ENCODE measurements around the gene TESMIN. TPM values are rescaled to one million over a fixed set of nuclear protein-coding genes. Genes with fewer than 3 reads are reported as not detected.

Gene TESMIN
- polyA plus RNA-seq, 4 donors = 15.2 to 23.3 (median 17.9) TPM

DNA sequence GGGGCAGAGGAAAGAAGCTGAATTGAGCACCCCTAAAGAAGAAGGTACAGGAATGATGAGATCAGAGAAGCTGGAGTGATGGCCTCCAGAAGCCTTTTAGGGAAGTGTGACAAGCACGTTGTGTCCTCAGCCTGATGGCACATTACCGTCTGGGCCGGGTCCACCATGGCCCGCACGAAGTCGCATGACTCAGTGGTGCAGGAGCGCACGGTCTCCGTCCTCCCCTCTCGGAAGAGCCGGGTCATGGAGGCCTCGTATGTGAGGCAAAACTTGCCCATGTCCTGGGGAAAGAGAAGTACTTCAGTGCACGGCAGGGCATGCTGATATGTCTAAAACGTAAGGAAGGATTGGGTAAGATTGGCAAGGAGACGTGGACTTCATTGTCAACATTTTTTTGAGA lies 11.2 kb upstream of the TESMIN start:
- no peak for DNase-seq (ENCODE audit: low read depth in 4 of 4, low spot score in 2 of 4)

DNA sequence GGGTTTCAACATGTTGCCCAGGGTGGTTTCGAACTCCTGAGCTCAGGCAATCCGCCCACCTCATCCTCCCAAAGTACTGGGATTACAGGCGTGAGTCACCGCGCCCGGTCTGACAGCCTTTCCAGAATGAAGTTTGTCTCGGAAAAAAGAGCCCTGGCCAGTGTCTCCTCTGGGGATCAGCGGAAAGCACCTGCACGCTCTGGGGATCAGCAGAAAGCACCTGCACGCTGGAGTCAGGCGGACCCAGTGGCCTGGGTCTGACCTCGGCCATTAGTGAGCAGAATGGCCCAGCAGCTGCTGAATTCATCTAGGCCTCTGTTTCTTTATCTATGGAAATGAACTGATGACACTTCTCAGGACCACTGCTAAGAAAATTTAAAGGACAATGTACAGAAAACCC lies 10.5 kb upstream of the TESMIN start:
- DNase-seq (ENCODE audit: low read depth in 4 of 4, low spot score in 2 of 4) = no peak

DNA sequence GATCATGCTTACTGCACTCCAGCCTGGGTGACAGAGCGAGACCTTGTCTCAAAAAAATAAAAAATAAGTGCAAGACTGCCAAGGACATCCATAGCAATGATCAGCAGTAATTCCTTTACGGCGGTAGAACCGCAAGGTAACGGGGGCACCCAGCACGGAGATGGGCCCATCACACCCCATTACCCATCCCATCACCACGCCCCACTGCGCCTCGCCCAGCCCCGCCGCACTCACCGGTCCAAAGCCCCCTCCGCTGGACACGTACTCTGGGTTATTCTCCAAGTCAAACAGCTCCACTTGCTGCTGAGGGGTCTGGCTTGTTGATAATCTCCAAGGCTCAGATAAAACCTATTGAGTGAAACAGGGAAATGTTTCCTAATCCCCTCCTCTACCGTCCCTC lies 8.7 kb upstream of the TESMIN start:
- no peak for DNase-seq (ENCODE audit: low read depth in 4 of 4, low spot score in 2 of 4)

DNA sequence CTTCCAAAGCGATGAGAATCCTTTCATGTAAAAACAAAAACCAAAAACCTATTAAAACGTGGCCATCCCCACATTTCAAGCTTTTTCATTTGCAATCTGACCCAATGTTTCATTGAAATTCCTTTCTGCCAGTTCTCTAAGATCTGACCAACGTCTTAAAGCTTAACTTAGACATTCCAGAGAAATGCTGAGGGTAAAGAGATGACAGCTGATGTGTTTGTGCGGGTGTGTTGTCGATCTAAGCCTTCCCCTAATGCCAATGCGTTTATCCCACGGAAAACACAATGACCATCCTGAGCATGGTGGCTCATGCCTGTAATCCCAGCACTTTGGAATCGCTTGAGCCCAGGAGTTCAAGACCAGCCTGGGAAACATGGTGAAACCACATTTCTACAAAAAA lies 6.4 kb upstream of the TESMIN start:
- DNase-seq (ENCODE audit: low read depth in 4 of 4, low spot score in 2 of 4) = no peak

DNA sequence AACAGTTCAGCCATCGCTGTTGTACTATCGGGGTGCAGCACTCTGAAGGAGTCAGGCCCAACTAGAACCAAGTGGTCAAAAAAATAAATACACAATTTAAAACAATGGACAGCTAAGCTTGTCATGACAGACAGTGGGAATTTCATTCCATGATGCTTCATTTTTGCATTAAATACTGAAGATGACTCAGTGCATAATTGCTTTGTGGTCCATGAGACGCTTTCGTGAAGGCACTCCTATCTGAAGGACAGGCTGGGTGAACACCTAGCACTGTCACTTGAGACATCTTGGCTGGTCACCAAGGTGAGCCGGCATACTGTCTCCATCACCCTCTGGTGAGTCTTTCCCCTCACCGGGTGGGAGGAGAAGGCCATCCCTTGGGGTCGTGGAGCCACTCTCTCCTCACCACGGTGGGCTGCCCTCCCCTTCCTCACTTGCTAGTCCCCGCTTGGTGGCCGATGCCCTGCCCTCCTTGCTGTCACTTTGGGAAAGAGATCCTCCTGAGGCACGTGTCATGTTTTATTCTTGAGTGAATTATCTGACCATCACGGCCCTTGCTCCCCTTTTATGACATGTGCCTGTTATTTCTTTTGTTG lies 4.9 kb upstream of the TESMIN start:
- no peak for DNase-seq (ENCODE audit: low read depth in 4 of 4, low spot score in 2 of 4)

DNA sequence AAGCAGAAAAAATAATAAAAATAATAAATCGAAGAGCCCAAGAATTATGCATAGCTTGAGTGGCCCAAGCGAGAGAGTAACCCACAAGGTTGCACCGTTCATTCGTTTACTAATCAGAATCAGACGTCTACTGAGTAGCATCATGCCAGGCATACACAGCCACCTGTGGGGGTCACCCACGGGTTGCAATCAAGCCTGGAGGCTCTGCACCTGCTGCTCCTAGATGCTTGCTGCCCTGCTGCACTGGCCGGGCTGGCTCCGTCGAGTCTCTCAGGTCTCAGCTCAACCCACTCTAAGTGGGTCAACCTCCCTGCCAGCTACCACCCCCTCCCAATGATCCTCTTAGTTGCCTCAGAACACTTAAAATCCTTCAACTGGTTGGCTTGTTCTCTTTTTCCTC lies 2.0 kb upstream of the TESMIN start:
- no peak for DNase-seq (ENCODE audit: low read depth in 4 of 4, low spot score in 2 of 4)

DNA sequence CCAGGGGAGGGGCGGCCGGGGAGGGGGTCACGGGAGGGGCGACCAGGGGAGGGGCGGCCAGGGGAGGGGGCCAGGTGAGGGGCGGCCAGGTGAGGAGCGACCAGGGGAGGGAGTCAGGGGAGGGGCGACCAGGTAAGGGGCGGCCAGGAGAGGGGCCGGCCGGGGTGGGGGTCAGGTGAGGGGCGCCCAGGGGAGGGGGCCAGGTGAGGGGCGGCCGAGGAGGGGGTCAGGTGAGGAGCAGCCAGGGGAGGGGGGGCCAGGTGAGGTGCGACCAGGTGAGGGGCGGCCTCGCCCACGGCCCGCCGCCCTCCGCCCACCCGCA lies 355 bp downstream of the TESMIN start:
- DNase-seq (ENCODE audit: low read depth in 4 of 4, low spot score in 2 of 4) = no peak

DNA sequence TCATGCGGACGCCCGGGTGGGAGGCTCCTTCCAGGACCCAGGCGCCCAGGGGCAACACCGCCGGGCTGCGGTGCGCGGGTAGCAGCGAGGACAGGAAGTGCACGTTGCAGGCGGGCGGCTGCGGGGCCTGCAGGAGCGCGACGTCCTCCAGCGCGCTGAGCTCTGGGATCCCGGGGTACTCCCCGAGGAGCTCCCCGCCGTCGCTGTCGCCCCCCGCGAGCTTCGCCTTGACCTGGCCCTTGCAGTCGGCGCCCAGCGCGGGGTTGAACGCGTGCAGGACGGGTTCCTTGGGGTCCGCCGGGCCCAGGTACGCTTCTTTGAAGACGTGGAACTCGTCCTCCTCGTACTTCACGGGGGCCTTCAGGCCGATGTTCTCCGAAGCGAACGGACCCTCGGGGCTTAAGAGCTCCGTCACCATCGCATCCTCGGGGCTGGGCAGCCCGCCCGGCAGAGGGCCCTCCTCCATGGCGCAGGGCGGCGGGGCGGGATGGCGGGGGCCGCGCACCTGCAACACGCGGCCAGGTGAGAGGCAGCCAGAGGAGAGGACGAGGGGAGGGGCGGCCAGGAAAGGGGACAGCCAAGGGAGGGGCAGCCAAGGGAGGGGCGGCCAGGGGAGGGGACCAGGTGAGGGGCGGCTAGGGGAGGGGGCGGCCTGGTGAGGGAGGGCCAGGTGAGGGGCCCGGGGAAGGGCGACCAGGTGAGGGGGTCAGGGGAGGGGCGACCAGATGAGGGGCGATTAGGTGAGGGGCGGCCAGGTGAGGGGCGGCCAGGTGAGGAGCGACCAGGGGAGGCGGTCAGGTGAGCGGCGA lies 921 bp downstream of the TESMIN start:
- no peak for DNase-seq (ENCODE audit: low read depth in 4 of 4, low spot score in 2 of 4)

DNA sequence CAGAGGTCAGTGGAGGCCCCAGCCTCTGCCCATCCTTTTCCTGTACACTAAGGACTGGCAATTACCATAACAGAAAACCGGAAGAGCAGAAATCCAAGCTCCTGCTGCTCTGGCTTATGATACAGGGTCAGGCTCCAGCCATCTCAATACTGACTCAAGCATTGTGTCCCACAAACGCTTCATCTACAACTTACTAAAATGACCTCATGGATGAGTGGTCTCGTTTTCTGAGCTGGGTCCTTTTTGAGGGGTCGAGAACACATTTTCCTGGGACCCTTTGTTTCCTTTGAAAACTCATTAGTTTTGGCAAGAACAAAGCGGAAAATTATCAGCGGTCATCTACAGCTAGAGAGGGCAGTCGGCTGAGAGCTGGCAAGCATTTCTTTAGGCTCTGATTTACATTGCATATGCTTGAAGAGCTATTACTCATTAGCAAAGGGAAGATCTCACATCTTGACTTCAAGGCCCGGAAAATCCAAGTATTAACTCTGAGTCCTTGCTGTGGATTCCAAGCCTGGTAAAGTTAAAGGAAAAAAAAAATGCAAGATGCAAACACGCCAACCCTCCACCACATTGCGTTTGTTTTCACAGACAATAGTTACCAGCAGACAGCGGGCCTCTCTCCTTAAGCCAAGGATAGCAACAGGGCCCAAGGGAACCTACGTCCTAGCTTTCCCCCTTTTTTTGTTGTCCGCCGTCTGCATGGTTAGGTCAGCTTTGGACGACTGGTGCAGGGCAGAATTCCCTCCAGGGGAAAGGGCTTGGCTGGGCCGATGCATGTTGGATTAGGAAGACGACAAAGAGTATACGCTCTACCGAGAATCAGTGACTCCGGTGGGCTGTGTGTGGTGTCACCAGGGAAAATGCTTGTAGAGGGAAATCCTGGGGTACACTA lies 1.8 kb downstream of the TESMIN start:
- DNase-seq (ENCODE audit: low read depth in 4 of 4, low spot score in 2 of 4) = no peak

DNA sequence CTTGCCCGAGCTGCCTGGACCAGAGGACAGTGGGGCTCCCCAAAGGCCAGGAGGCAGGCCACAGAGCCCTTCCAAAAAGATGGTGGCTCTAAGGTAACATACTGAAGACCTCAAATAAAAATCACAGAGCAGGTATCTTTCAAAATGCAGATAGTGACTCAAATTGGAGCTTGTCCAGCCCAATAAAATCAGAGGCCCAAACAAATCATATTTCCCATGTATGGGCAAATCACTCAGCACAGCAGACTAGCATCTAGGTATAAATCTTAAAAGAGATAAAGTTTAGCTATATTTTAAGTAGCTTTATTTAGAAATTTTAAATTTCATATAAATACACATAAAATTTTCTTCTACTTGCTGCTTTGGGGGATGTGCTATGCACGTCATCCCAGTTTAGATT lies 3.3 kb downstream of the TESMIN start:
- no peak for DNase-seq (ENCODE audit: low read depth in 4 of 4, low spot score in 2 of 4)

DNA sequence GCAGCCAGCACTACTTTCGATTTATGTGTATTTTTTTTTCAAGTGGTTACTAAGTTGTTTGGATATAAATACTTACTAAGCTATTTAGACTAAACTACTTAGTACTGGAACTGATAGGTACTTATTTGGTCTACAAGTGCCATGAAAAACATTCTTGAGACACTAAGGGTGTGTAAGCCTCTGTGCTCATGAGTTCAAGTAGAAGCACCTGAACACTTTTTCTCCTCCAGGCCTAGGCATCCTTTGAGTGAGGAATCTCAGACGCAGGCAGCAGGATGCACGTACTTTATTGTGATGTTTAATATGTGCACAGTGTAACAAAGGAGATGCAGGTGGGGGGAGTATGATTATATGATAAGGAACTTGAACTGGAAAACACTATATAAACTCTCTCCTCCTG lies 7.8 kb downstream of the TESMIN start:
- DNase-seq (ENCODE audit: low read depth in 4 of 4, low spot score in 2 of 4) = no peak

DNA sequence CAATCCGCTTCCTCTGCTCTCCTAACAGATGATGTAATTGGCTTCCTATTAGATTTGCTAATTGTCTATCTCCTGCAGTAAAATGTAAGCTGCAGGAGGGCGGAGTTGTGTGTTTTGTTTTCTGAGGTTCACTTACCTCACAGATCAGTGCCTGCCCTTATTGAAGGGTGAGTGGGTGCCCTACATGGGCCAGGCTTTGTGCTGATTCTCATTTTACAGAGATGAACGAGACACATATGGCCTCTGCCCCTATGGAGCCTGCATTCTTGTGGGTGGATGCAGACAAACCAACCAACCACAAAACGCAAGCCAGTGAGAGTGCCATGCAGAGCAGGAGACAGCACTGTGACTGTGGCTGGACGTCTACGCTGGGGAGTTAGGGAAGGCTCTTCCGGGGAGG lies 9.9 kb downstream of the TESMIN start:
- no peak for DNase-seq (ENCODE audit: low read depth in 4 of 4, low spot score in 2 of 4)

DNA sequence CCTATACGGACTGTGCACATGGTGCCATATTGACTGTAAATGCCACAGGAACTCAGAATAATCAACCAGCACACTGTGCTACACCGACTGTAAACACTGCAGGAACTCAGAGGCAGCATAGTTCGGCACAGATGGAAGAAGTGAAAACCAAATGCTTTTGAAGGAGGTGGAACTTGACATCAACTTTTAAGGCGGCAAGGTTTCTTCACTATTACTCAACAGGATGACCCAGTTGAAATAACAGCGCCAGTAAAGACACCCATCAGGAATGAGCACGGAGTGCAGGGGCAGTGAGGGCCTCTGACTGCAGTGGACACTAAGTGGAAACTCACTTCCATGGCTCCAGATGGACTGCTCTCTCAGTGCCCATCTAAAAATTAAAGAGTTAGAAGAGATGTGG lies 15.7 kb downstream of the TESMIN start:
- no peak for DNase-seq (ENCODE audit: low read depth in 4 of 4, low spot score in 2 of 4)

DNA sequence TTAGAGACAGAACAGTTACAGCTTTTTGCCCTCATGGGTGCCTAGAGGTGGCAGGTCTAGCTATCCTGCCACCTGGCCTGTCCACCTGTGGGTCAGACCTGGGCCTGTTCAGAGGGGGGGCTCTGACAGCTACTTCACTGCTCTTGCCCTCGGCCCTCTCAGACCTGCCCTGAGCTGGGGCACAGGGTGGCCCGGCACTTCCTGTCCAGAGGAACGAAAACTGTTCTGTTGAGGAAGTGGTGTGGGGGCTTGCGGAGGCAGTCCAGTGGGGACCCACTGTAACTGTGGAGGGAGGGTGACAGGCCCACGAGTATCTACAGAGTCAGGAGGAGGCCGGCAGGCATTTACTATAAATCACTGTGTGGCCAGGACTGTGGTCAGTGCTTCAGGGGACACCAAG lies 16.2 kb downstream of the TESMIN start:
- DNase-seq (ENCODE audit: low read depth in 4 of 4, low spot score in 2 of 4) = no peak

DNA sequence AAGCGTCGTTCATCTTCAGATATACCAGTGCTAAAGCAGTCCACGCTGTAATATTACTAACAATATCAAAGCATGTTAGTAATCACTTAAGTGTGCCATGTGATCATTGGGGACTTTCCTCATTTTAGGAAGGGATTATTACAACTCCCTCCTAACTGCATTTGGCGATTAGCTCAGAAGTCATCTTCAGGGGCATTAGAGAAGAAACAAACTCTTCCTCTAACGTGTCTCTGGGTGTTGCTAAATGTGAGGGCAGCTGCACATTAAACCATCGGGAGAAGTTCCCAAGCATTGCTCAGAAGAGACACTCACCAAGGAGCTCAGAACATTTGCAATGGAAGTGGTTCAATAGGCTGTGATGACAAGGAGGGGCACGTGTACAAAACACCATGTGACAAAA lies 17.2 kb downstream of the TESMIN start:
- DNase-seq (ENCODE audit: low read depth in 4 of 4, low spot score in 2 of 4) = no peak

DNA sequence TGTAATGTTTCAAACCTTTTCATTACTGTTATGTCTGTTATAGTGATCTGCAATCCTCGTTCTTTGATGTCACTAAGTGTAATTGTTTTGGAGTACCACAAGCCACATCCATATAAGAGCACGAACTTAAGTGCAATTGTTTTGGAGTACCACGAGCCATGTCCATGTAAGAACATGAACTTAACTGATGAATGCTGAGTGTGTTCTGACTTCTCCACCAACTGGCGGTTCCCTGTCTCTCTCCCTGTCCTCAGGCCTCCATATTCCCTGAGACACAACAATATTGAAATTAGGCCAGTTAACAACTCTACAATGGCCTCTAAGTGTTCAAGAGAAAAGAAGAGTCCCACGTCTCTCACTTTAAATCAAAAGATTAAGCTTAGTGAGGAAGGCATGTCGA lies 23.5 kb downstream of the TESMIN start:
- DNase-seq (ENCODE audit: low read depth in 4 of 4, low spot score in 2 of 4) = no peak

DNA sequence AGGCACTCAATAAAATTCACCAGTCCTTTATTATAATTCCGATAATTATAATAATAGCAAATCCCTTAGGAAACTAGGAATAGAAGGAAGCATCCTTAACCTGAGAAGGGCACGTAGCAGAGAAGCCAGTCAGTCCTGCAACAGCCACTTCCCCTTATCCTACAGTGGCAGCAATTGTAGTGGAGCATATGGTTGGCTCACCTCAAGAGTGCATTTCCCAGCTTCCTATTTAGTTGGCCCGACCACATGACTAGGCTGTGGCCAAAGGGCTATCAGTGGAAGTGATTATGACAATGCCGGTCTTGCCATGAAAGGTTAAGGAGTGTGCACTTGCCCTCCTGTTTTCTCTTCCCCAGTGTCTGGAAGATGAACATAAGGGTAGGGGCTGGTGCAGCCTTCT lies 27.0 kb downstream of the TESMIN start:
- DNase-seq (ENCODE audit: low read depth in 4 of 4, low spot score in 2 of 4) = no peak

DNA sequence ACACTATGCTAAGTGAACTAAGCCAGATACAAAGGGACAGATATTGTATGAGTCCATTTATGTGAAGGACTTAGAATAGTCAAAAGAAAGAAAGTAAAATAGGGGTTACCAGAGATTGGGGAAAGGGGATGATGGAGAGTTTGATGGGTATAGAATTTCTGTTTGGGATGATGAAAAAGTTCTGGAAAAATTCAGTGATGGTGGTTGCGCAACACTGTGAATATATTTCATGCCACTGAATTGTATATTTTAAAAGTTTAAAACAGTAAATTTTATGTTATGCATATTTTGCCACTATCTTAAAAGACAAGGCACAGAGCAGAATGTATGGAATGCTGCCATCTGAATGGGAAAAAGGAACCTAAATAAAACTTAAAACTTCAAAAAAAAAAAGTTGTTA lies 29.2 kb downstream of the TESMIN start:
- DNase-seq (ENCODE audit: low read depth in 4 of 4, low spot score in 2 of 4) = no peak

DNA sequence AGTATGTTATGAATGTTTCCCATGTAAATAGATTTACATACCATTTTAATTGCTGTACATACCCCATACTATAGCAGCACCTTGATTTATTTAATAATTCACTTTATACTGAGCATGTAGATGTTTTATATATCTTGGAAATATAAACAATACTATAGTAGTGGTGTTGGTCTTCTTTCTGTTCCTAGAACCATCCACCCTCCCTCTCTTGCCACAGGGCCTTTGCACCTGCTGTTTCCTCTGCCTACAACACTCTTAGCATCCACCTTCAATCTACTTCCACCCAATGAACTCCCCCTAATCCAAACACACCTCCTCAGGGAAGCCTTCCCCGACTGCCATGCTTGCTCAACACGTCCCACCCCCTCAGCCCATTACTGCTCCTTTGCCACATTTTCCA lies 30.2 kb downstream of the TESMIN start:
- no peak for DNase-seq (ENCODE audit: low read depth in 4 of 4, low spot score in 2 of 4)

DNA sequence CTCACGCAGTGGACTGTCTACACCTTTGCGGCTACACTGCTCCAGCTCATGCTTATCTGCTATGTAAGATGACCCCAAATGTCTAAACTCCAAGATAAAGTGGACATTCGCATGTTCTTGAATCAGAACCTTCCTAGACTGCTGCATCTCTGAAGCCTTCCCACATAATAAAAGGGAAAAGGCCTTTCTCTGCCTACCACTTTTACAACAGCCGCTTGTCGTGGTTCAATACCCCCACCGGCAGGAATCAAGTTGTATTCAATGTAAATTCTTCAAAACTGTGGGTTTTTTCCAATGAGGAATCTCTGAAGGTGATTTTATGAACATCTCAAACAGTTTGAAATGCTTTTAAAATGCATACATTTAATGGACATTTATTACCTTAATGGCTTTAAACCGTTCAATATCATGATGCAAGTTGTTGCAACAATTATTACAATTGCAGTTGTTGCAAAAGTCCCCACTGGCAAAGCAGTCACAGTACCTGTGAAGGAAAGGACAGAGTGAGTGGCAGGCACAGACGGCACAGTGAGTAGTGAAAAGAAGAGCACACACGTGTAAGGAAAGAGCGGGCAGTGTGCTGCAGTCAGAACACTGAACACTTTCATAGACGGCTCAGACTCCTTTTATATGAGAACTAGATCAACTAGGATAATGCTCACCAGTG lies 35.7 kb downstream of the TESMIN start:
- no peak for DNase-seq (ENCODE audit: low read depth in 4 of 4, low spot score in 2 of 4)

Data from left renal cortex interstitium (tissue), 4 donors.